Measurements from ENCODE around the gene SYCP1.
A peak's percentile ranks its signal among the peaks of the same experiment; 100 is the strongest.
"Not testable (repeated sequence)": the region's sequence is repeated elsewhere in the genome, so short reads cannot be mapped to it uniquely, and the experiment has no call there.

The SYCP1 gene

DNA sequence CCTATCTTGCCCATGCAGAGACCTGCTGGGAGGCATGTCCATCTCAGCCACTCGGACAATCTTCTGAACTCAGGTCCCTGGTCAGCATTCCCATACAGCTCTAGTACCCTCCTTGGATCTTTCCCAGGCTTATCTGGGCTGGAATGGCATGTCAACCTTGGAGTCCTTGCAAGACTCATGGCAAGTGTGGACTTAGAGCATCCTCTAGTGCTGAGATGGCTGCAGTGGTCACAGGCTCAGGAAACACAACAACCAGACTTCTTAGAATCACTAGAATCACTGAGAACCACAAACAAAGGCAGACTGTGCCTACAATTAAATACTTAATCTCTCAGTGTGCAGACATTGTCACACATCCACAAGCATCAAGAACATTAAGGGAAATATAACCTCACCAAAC lies 101.9 kb downstream of the SYCP1 start:
- DNase-seq (ENCODE audit: low spot score) (peak; percentile 5), FAIRE-seq (no peak)

DNA sequence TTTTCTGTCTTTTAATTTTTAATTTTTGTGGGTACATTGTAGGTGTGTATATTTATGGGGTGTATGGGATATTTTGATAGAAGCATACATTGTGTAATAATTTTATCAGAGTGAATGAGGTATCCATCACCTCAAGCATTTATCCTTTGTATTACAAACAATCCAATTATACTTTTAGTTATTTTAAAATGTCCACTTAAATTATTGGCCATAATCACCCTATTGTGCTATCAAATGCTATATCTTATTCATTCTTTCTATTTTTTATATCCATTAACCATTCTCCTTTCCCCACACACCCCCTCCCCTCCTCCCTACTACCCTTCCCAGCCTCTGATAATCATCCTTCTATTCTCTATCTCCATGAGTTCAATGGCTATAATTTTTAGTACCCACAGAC lies 104.8 kb downstream of the SYCP1 start:
- DNase-seq (ENCODE audit: low spot score), result no peak

DNA sequence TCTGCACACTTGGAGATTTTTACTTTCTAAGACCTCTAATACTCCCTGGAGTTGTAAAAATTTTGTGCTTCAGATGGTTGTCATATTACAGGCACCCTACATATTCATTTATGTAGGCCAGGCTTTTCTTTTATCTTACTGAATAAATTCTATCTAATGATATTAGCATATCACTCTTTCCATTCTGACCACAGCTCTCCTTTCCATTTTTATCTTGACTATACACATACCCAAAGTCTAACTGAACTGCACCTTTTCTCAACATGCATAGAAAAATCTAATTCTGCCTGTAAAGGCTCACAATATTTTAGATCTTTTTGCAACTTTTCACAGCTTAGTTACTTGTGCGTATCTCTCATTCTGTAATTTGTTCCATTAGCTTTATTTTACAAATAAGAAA lies 122.2 kb downstream of the SYCP1 start:
- DNase-seq (ENCODE audit: low spot score), result no peak
- no peak for FAIRE-seq

More for the DNA sequence above, 104.8 kb downstream of the SYCP1 start:
- no peak for FAIRE-seq

DNA sequence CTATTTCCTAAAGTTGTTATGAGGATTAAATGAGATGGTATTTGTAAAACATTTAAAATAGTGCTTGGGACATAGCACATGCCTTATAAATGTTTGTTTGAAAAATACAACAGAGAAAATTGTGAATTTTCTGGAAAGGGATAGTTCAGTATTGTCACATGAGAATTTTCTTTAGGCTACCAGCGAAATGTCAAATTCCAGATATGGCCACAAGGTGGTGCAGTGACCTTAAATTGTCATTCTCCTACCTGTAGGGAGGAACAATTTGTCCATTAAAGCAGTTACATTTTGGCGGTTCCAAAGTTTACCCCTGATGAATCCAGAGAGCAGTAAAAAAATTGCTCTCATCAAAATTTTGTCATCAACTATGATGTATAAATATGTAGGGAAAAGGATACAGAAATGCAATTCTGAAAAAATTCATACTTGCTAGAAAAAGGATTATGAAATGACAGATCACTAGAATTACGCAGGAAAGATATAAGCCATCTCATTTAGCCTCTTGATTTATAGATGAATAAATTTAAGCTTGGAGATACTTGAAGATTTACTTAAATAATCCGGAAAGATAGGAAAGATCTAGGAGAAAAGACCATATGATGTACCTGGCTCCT lies 124.7 kb downstream of the SYCP1 start:
- FAIRE-seq (no peak), DNase-seq (ENCODE audit: low spot score) (peak; percentile 32)

DNA sequence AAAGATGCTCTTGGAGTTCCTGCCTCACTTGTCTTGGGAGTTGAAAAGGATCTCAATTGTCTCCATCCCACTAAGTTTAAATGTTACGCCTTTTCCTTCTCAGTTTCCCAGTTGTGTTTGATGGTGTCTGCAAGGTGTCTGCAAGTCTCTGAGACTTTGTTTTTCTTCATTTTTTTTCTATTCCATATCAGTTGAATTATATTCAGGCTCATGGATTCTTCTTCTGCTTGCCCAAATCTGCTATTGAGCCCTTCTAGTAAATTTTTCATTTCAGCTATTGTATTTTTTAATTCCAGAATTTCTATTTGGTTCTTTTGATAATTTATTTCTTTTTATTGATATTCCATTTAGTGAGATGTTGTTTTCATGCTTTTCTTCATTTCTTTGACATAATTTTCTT lies 127.6 kb downstream of the SYCP1 start:
- no peak for DNase-seq (ENCODE audit: low spot score)
- no peak for FAIRE-seq

DNA sequence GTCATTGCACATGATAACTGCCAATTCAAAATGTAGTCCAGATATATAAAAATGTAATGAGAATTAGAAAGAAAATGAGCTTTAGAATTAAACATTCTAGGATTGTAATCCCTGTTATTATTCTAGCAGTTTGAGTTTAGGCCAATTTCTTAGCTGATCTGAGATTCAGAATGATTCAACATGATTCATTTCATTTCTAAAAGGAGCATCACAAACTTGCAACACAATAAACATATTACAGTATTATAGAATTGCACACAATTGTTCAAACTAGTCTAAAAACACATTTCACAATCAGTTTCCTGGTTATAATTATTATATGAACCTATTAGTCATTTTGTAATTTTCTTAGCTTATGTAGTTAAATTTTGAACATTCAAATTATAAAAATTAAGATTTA lies 131.6 kb downstream of the SYCP1 start:
- no peak for DNase-seq (ENCODE audit: low spot score)
- no peak for FAIRE-seq

DNA sequence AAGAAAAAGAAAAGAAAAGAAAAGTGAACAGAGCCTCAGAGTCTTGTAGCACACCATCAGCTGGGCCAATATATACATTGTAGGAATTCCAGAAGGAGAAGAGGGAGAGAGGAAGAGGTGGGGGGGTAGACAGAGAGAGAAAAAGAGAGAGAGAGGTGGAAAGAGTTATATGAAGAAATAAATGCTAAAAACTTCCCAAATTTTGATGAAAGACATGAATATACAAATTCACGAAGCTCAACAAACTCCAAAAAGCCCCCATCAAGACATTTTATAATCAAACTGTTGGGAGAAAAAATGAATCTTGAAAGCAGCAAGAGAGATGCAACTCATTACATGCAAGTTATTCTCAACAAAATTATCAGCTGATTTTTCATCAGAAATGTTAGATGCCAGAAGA lies 133.4 kb downstream of the SYCP1 start:
- no peak for DNase-seq (ENCODE audit: low spot score)
- no peak for FAIRE-seq

DNA sequence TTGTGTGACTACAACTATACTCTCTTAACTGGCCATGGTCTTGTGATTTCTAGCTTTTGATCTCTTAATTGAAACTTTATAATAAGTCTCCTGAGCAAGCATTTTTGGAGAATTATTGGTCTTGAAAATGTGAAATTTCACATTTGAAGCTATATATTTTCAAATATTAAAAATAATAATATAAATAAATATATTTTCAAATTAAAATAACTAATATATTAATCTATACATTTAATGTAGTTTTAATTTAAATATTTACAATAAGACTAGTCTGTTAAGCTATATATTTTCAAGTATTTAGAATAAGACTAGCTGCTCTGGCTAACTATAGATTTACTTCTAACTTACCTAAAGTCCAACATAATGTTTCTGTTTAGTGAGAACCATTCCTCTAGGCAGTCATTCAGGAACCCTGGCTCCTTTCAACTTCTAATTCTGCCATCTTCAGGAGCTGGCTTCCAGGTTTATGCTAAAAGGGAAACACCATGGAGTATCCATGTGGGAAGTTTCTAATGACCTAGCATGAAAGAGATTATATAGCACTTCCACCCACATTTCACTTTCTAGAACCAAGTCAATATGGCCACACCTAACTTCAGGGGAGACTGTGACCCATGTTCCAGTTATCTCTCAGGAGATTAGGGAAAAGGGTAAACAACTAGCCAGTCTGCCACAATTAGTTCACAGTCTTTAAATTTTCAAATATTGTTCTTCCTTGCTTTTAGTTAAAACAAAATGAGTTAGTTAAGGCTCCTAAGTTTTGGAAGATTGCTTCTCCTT lies 143.0 kb downstream of the SYCP1 start:
- FAIRE-seq (no peak), DNase-seq (ENCODE audit: low spot score) (no peak)

DNA sequence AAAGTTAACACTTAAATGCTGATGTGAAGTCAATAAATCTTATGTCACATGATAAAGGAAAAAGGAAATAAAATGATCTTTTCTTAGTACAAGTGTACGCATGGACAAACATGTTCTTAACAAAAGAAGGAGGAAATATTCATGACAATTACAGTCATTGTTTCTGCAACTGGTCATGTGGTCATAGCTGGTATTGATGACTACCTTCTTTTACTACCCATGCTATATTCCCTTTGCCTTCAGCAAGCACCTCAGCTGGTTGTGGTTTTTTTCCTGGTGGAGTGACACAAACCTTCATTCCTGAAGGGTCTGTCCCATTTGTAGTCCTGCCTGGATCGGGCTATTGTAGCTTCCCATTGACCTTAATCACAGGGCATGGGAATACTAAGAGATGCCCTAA lies 151.5 kb downstream of the SYCP1 start:
- FAIRE-seq (no peak), DNase-seq (ENCODE audit: low spot score) (no peak)

DNA sequence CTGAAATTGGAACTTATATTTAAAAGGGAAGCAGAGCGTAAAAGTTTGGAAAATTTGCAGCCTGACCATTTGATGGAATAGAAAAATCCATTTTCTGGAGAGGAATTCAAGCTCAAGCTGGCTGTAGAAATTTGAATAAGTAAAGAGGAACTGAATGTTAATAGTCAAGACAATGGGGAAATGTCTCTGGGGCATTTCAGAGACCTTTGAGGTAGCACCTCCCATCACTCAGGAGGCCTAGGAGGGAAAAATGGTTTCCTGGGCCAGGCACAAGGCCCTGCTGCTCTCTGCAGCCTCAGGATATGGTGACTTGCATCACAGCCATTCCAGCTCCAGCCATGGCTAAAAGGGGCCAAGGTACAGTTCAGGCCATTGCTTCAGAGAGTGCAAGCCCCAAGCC lies 157.3 kb downstream of the SYCP1 start:
- FAIRE-seq (no peak), DNase-seq (ENCODE audit: low spot score) (no peak)

DNA sequence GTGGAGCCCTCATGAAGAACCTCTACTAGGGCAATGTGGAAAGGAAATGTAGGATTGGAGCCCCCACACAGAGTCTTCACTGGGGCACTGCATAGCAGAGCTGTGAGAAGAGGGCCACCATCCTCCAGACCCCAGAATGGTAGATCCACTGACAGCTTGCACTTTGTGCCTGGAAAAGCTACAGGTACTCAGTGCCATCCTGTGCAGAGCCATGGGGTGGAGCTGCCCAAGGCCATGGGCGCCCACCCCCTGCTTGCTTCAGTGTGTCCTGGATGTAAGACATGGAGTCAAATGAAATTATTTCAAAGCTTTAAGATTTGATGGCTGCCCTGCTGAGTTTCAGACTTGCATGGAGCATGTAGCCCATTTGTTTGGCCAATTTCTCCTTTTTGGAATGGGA lies 157.8 kb downstream of the SYCP1 start:
- no peak for FAIRE-seq

DNA sequence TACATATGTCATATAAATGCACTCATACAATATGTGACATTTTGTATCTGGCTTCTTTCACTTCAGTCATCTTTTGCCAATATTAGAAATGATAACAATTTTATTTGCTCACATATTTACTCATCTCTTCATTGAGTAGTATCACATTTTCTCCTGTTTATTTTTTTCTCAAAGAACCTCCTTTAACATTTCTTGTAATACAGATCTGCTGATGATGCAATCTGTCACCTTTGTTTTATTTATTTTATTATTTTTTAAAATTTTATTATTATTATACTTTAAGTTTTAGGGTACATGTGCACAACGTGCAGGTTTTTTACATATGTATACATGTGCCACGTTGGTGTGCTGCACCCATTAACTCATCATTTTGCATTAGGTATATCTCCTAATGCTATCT lies 159.1 kb downstream of the SYCP1 start:
- no peak for FAIRE-seq
- DNase-seq (ENCODE audit: low spot score), result no peak

More for the DNA sequence above, 157.8 kb downstream of the SYCP1 start:
- no peak for DNase-seq (ENCODE audit: low spot score)

DNA sequence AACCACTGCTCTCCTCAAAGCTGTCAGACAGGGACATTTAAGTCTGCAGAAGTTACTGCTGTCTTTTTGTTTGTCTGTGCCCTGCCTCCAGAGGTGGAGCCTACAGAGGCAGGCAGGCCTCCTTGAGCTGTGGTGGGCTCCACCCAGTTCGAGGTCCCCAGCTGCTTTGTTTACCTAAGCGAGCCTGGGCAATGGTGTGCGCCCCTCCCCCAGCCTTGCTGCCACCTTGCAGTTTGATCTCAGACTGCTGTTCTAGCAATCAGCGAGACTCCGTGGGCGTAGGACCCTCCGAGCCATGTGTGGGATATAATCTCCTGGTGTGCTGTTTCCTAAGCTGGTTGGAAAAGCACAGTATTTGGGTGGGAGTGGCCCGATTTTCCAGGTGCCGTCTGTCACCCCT lies 164.9 kb downstream of the SYCP1 start:
- FAIRE-seq; DNase-seq (ENCODE audit: low spot score): not testable (repeated sequence)

DNA sequence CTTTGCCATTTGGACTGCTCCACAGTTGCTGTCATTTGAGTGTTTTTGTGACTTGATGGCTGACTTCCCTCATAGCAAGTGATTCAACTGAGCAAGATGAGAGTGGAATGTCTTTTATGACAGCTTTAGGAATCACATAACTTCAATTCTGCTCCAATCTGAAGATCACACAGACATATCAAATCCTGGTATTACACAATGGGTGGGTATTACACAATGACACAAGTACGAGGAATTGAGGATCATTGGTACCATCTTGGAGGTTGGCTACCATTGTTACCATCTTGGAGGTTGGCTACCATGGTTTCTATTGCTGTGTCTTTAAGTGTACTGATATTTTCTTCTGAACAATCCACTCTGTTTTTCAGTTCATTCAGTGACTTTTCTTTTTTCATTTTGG lies 166.5 kb downstream of the SYCP1 start:
- FAIRE-seq (no peak), DNase-seq (ENCODE audit: low spot score) (no peak)

DNA sequence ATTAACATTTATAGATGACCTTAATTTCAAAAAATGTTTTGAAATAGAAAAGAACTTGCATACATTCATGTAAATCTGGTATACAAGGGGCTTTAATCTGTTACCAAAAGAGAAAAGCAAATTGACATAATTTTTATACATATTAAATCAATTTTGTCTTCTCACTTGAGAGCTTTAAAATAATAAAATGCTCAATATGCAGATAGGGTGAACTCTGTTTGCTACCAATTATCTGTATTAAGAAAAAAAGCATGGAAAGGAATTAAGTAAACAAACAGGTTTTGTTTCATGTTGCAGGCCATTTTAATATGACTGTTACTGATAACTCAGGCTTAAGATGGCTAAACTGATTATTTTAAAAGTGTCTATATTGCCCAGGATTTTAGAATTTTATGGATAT lies 168.9 kb downstream of the SYCP1 start:
- no peak for FAIRE-seq
- no peak for DNase-seq (ENCODE audit: low spot score)

DNA sequence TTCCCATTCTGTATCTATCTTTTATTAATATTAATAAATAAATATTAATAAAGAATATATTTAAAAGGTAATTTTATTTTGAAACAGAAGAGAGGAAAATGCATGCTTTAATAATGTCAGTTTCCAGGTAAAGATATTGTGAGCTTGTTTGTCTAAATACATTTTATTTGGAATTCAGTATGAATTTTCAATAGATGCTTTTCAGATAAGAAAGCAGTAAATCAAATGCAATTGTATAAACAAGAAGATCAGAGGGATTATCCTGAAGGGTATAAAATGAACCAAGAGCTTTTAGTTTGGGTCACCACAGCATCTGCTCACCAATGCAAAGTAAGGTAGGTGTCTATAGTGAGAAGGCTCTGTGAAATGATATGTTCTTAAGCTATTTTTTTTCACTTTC lies 174.9 kb downstream of the SYCP1 start, which contains the start of gene TSHB:
Gene TSHB (plus strand): TSS at position 301 of the 400 bp plus-strand sequence. CDS start 3,537 bp downstream, outside the sequence.
- FAIRE-seq (no peak), DNase-seq (ENCODE audit: low spot score) (no peak)

DNA sequence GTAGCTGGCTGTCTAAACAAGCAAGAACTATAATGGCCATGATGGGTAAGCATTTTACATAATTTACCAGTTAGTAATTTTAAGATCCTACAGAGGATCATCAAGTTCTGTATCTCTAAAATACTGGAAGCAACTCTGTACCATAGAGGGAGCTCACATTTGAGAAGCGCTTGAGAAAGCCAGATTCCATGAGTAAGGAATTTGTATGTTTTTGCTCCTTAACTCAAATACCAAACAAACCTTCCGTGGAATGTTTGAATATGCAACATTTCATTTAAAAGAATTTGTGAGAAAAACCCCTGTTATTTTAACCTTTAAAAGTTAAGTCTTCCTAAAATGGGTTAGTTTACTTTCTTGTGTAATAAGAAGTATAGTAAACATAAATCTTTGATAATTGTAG lies 176.9 kb downstream of the SYCP1 start:
- DNase-seq (ENCODE audit: low spot score), result no peak
- no peak for FAIRE-seq

DNA sequence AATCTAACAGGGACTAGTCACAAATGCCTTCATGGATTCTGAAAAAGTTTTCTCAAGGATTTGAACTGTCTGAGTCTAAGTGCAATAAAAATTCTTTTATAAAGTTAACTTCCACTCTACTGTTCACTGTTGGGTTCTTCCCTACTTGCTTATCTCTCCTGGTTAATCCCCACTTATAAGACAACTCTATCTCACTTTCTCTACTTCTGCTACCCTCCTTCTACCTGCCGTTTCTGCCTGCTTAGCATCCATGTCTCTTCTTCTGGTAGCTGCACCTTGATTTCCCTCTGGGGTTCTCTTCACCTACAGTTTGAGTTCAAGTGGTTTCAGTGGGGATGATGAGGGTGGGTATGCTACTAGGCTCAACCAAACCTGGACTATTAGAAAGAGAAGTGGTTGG lies 181.0 kb downstream of the SYCP1 start:
- FAIRE-seq (no peak), DNase-seq (ENCODE audit: low spot score) (no peak)

DNA sequence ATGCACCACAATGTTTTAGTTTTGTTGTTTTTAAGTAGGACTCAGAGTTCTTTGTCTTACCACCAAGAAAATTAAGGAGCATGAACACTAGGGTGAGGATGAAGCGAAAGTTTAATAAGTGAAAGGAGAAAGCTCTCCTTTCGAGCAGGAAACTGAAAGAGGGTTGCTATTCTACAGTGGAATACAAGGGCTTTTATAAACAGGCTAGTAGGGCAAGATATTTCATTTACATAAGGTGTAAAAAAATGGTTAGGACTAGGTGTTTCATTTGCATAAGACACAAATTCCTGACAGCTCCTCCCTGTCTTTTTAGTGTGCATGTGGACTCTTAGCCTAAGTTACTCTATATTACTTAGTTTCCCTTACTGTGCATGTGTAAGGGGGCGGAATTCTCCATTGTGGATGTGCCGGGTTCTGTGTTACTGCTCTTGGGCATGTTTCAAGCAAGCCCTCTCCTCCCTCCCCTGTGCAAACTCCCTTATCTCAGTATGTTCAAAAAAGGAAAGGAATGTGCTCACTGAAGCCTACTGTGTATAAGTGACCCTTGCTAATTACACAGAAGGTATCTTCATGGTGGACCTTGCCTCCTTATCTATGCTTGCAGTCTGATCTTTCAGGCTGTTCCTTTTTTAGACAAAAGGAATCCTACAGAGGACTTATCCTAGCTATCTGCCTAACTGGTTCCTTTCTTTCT lies 182.3 kb downstream of the SYCP1 start:
- no peak for FAIRE-seq
- DNase-seq (ENCODE audit: low spot score), result no peak

DNA sequence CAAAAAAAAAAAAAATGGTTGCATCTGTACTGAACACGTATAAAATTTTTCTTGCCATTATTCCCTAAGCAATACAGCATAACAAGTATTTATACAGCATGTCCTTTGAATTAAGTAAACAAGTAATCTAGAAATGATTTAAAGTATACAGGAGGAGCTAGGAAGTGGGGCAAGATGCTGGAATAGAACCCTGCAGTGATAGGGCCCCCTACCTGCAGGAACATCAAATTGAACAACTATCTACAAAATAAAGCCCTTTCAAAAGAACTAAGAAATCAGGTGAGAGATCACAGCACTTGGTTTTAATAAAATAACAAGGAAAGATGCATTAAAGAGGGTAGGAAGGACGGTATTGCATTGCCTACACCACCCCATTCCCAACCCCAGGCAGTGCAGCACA lies 185.8 kb downstream of the SYCP1 start:
- no peak for DNase-seq (ENCODE audit: low spot score)
- FAIRE-seq, result no peak

DNA sequence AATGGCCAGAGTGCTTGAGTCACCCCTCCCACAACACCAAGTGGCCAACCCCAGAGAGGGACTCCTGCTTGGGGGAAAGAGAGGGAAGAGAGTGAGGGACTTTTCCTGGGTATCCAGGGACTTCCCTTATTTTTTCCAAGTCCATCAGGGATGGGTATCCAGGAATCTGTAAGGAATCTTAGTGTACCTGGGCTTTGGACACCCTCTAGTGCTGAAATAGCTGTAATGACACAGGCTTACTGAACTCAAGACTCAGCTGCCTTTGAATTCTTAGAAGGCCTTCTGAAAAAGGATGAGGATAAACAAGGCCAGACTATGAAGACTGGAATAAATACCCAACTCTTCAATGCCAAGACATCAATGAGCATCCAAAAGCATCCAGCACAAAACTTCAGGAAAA lies 187.0 kb downstream of the SYCP1 start:
- no peak for FAIRE-seq
- peak; percentile 38 for DNase-seq (ENCODE audit: low spot score)

Data from urothelium cell line (cell line).